Upper lobe of left lung (tissue), 6 donors: ENCODE results near the gene ST3GAL3. TPM values are rescaled to one million over a fixed set of nuclear protein-coding genes. Genes with fewer than 3 reads are reported as not detected.
A peak's percentile ranks its signal among the peaks of the same experiment; 100 is the strongest.

Source experiments
- ATAC-seq, 2 donors: fragments of 200-7000 bp; cut with Tn5 transposase; one replicate each; pipeline ENCODE4 v1.9.1; 2022; ENCODE audit warnings: mild to moderate bottlenecking in 2 of 2, moderate library complexity in 2 of 2; ENCODE audit not compliant: low FRiP score in 2 of 2
- DNase-seq, 2 donors: peaks; one replicate each; pipeline ENCODE4 v3.0.0-alpha.2; 2019 to 2020
- H3K27ac ChIP-seq, 4 donors: fragments of 200-600 bp; sonication (generic); one replicate each; pipeline ENCODE4 v1.5.1; 2016 to 2019
- H3K27me3 ChIP-seq, 4 donors: fragments of 200-600 bp; sonication (generic); one replicate each; pipeline ENCODE4 v1.5.1; 2017 to 2019
- H3K36me3 ChIP-seq, 4 donors: fragments of 200-600 bp; sonication (generic); one replicate each; pipeline ENCODE4 v1.5.1; 2016 to 2019
- H3K4me1 ChIP-seq, 4 donors: fragments of 200-600 bp; sonication (generic); one replicate each; pipeline ENCODE4 v1.5.1; 2018 to 2019
- H3K4me3 ChIP-seq, 4 donors: fragments of 200-600 bp; sonication (generic); one replicate each; pipeline ENCODE4 v1.5.1; 2017 to 2019; ENCODE audit warnings: mild to moderate bottlenecking in 2 of 4, moderate library complexity in 1 of 4
- H3K9me3 ChIP-seq, 4 donors: fragments of 200-600 bp; sonication (generic); one replicate each; pipeline ENCODE4 v1.5.1; 2018 to 2019
- EP300 ChIP-seq, 4 donors: sonication (generic); formaldehyde crosslinking; IDR thresholded peaks; one replicate each; pipeline ENCODE4 v1.5.1; 2017; ENCODE audit warnings: antibody characterized with exemption in 4 of 4, control low read depth in 2 of 4
- POLR2A ChIP-seq, 4 donors: fragments of 450-650 bp; IDR thresholded peaks; one replicate each; pipeline ENCODE4 v1.5.1; 2016 to 2017; ENCODE audit warnings: antibody characterized with exemption in 4 of 4, mild to moderate bottlenecking in 2 of 4
- POLR2AphosphoS5 ChIP-seq, 2 donors: sonication (generic); formaldehyde crosslinking; IDR thresholded peaks; one replicate each; pipeline ENCODE4 v1.5.1; 2017; ENCODE audit warnings: antibody characterized with exemption in 2 of 2
- WGBS, 2 donors: methylation state at CpG; one replicate each; pipeline ENCODE4 v1.1.5; 2017 to 2018; 5-methylcytosine and 5-hydroxymethylcytosine counted together
- total RNA-seq, 6 donors: library from RNA; depleted of rRNA in 4 of 6; stranded (reverse); fragments of >200 nt in 4 of 6; gene quantifications; one replicate each; pipeline versions ENCODE4 v1.1.0 to v1.2.1, GENCODE V29; 2016 to 2021
- TF ChIP-seq, protein P1 (sequence below), 6 experiments: fragments of 450-650 bp in 4 of 6; fragments of 200-600 bp in 2 of 6; sonication (generic) in 2 of 6; IDR thresholded peaks; one replicate each; pipeline ENCODE4 v1.5.1; 2016 to 2019; ENCODE audit warnings: antibody characterized with exemption in 6 of 6
- donor health status: DM: no; HTN: no; CAD: no; lungs with moderate emphysema.
- donor health status: DM: no; HTN: yes; CAD: no; lungs with severe emphysema.

Gene ST3GAL3
- total RNA-seq, 6 donors from 2014 or later, result 14.4 to 46.1 (median 19.2) TPM

DNA sequence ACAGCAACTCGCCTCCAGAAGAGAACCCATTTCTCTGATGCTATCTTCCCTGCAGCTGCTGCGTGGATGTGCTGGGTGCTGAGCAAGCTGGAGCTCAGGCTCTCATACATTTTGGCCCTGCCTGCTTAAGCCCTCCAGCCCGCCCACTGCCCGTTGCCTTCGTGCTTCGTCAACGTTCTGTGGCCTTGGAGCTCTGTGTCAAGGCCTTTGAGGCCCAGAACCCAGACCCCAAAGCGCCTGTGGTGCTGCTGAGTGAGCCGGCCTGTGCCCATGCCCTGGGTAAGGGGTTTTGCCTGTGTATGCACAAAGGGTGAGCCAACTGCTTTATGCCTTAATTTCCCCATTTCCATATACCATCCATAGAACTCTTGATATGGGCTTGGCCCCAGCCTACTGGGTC lies 263.6 kb downstream of the ST3GAL3 start:
- DNase-seq (no peak), ATAC-seq (no peak)
- H3K27ac ChIP-seq, result no peak overlapping the region
- H3K9me3 ChIP-seq, result no peaks in the 10 kb centered on the region
- WGBS, 2 donors, result 92 to 94% methylated on average over 7 to 9 of the region's 9 CpGs
- H3K4me3 ChIP-seq, result peak overlapping the region in 2 of 4 donors; percentile 71 to 93
- no peaks in the 10 kb centered on the region for H3K27me3 ChIP-seq
- TF ChIP-seq POLR2A (IDR thresholded peaks at IDR 0.05) (no peak), EP300 (IDR thresholded peaks at IDR 0.05) (no peak), POLR2AphosphoS5 (IDR thresholded peaks at IDR 0.05) (no peak)
- TF ChIP-seq, protein P1, sequence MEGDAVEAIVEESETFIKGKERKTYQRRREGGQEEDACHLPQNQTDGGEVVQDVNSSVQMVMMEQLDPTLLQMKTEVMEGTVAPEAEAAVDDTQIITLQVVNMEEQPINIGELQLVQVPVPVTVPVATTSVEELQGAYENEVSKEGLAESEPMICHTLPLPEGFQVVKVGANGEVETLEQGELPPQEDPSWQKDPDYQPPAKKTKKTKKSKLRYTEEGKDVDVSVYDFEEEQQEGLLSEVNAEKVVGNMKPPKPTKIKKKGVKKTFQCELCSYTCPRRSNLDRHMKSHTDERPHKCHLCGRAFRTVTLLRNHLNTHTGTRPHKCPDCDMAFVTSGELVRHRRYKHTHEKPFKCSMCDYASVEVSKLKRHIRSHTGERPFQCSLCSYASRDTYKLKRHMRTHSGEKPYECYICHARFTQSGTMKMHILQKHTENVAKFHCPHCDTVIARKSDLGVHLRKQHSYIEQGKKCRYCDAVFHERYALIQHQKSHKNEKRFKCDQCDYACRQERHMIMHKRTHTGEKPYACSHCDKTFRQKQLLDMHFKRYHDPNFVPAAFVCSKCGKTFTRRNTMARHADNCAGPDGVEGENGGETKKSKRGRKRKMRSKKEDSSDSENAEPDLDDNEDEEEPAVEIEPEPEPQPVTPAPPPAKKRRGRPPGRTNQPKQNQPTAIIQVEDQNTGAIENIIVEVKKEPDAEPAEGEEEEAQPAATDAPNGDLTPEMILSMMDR (IDR thresholded peaks at IDR 0.05), result no peak
- H3K36me3 ChIP-seq, result peaks cover 0 to 25% (median 13%) of the 10 kb centered on the region in 4 donors
- peaks cover 20 to 37% (median 22%) of the 10 kb centered on the region in 4 donors for H3K4me1 ChIP-seq

DNA sequence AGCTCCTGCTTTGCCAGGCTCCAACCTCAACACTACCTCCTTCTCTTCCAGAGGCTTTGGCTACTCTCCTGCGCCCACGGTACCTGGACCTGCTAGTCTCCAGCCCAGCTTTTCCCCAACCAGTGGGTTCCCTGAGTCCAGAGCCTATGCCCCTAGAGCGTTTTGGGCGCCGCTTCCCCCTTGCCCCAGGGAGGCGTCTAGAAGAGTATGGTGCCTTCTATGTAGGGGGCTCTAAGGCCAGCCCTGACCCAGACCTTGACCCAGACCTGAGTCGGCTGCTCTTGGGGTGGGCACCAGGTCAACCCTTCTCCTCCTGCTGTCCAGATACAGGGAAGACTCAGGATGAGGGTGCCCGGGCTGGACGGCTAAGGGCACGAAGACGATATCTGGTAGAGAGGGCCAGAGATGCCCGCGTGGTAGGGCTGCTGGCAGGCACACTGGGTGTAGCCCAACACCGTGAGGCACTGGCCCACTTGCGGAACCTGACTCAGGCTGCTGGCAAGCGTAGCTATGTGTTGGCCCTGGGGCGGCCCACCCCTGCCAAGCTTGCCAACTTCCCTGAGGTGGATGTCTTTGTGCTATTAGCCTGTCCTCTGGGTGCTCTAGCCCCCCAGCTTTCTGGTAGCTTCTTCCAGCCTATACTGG lies 264.1 kb downstream of the ST3GAL3 start:
- peaks cover under 1 to 26% (median 15%) of the 10 kb centered on the region in 4 donors for H3K36me3 ChIP-seq
- peaks cover 26 to 43% (median 28%) of the 10 kb centered on the region in 4 donors for H3K4me1 ChIP-seq
- DNase-seq, result no peak
- no peak for ATAC-seq
- TF ChIP-seq EP300 (IDR thresholded peaks at IDR 0.05) (no peak), POLR2A (IDR thresholded peaks at IDR 0.05) (no peak), POLR2AphosphoS5 (IDR thresholded peaks at IDR 0.05) (no peak)
- TF ChIP-seq, protein P1 (IDR thresholded peaks at IDR 0.05), result no peak
- no peaks in the 10 kb centered on the region for H3K9me3 ChIP-seq
- WGBS, 2 donors, result 98% methylated on average over 14 to 17 of the region's 17 CpGs
- no peak overlapping the region for H3K4me3 ChIP-seq
- H3K27me3 ChIP-seq, result no peaks in the 10 kb centered on the region
- no peak overlapping the region for H3K27ac ChIP-seq

DNA sequence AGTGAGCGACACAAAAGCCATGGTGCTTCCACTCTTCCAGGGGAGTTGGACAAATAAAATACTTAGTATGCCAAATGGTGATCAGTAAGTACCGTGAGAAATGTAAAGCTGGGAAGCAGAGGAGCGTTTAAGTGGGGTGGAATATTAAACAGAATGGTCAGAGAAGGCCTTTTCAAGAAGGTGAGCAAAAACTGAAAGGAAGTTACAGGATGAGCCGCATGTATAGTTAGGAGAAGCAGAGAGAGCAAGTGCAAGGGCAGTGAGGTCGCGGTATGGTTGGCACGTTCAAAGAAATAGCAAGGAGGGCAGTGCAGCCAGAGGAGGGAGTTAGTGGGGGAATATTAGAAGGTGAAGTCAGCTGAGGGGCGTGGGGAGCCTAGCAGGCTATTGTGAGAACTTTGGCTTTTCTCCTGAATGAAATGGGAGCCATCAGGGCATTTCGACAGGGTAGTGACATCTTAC lies 266.7 kb downstream of the ST3GAL3 start:
- Histone ChIP-seq H3K9me3 (no peaks in the 10 kb centered on the region), H3K27me3 (no peaks in the 10 kb centered on the region), H3K27ac (peak overlapping the region; percentile 93 to 99 (median 94)), H3K36me3 (peaks cover 4 to 36% (median 22%) of the 10 kb centered on the region in 4 donors), H3K4me1 (peaks cover 40 to 67% (median 47%) of the 10 kb centered on the region in 4 donors), H3K4me3 (peak overlapping the region; percentile 61 to 99 (median 80))
- DNase-seq, result no peak
- WGBS, 2 donors, result 39 to 44% methylated on average over 9 of the region's 9 CpGs
- ATAC-seq, result no peak
- TF ChIP-seq POLR2AphosphoS5 (IDR thresholded peaks at IDR 0.05), result no peak
- TF ChIP-seq EP300 (IDR thresholded peaks at IDR 0.05), result no peak
- TF ChIP-seq POLR2A (IDR thresholded peaks at IDR 0.05), result no peak
- TF ChIP-seq, protein P1 (IDR thresholded peaks at IDR 0.05), result no peak

DNA sequence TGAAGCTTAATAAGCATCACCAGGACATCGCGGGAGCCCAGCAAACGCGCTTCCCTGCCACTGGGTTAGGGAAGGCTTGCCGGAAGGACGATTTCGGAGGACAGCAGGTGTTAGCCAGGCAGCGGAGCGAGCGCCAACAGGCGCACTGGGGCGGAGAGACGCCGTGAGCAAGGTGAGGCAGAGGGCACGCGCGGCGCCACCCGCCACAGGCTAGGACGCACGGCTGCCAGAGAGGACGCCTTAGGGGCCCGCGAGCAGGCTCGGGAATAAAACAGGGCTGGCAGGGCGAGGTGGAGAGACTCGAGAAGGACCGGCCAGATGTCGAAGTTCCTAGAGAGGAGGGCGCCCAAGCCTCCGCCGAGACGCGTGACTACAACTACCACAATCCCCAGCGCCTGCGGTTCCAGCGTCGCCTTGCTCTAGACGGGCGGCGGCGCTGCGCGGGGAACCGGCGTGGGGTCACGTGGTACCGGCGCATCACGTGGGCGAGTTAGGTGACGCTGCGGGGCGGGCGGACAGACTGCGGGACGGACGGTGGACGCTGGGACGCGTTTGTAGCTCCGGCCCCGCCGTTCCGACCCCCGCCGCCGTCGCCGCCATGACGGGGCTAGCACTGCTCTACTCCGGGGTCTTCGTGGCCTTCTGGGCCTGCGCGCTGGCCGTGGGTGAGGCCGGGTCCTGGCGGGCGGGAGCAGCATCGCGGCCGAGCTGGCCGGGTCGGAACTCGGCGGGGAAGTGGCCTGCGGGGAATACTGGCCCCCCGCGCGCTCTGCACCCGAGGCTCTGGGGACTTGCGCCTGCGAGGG lies 267.3 kb downstream of the ST3GAL3 start, which contains the start of gene ATP6V0B:
ATP6V0B (plus strand) TSS at position 518 of the 806 bp plus-strand sequence; CDS start at position 599, 81 bp downstream.
- peak within 1 kb of the TSS; percentile 93 to 99 (median 94) for H3K27ac ChIP-seq
- H3K27me3 ChIP-seq, result no peaks in the 10 kb centered on the region
- peak; percentile 95 to 97 for TF ChIP-seq POLR2AphosphoS5 (IDR thresholded peaks at IDR 0.05)
- TF ChIP-seq, protein P1 (IDR thresholded peaks at IDR 0.05), result peak; percentile 2 to 82 (median 62)
- TF ChIP-seq EP300 (IDR thresholded peaks at IDR 0.05), result no peak
- peak in 3 of 4 donors; percentile 90 to 99 (median 92) for TF ChIP-seq POLR2A (IDR thresholded peaks at IDR 0.05)
- 0% methylated on average over 47 to 69 of the region's 93 CpGs for WGBS, 2 donors
- peak; percentile 98 to 99 for DNase-seq
- H3K9me3 ChIP-seq, result no peaks in the 10 kb centered on the region
- peak within 1 kb of the TSS; percentile 67 to 99 (median 88) for H3K4me3 ChIP-seq
- ATAC-seq, result peak; percentile 91 to 93
- H3K4me1 ChIP-seq, result peaks cover 40 to 64% (median 49%) of the 10 kb centered on the region in 4 donors
- peaks cover 4 to 36% (median 22%) of the 10 kb centered on the region in 4 donors for H3K36me3 ChIP-seq
